Type B pancreatic cell (in vitro differentiated cells): ENCODE data around the gene SACS. TPM values are rescaled to one million over a fixed set of nuclear protein-coding genes. Genes with fewer than 3 reads are reported as not detected.

Experiments used
- DNase-seq: peaks from one replicate; pipeline ENCODE4 v3.0.0; 2021; ENCODE audit warnings: mixed read lengths; ENCODE audit not compliant: unreplicated experiment; ENCODE audit errors: extremely low spot score
- H3K27ac Mint-ChIP-seq: 2 replicates; pipeline ENCODE4 v1.8.0; 2021; ENCODE audit warnings: mild to moderate bottlenecking, mixed read lengths
- H3K27me3 Mint-ChIP-seq: 2 replicates; pipeline ENCODE4 v1.8.0; 2021; ENCODE audit warnings: mixed read lengths
- H3K36me3 Mint-ChIP-seq: 2 replicates; pipeline ENCODE4 v1.8.0; 2021; ENCODE audit warnings: mixed read lengths
- H3K4me1 Mint-ChIP-seq: one replicate; pipeline ENCODE4 v1.8.0; 2021; ENCODE audit warnings: mixed read lengths; ENCODE audit not compliant: unreplicated experiment
- H3K4me3 Mint-ChIP-seq: 2 replicates; pipeline ENCODE4 v1.8.0; 2021; ENCODE audit warnings: mild to moderate bottlenecking, mixed read lengths
- H3K9me3 Mint-ChIP-seq: 2 replicates; pipeline ENCODE4 v1.8.0; 2021; ENCODE audit warnings: mixed read lengths
- total RNA-seq: library from RNA; stranded (reverse); gene quantifications from 2 replicates; pipeline ENCODE4 v1.2.1, GENCODE V29; 2021; ENCODE audit warnings: low replicate concordance
- TF ChIP-seq, protein P1 (sequence below): fragments of 200-600 bp; sonication (generic); conservative IDR thresholded peaks from 2 replicates; pipeline ENCODE4 v1.5.0; 2021; ENCODE audit warnings: antibody characterized with exemption, mild to moderate bottlenecking

The SACS gene
- total RNA-seq, 1 donor from 2014 or later = 49.6 TPM

- TF ChIP-seq, protein P1, sequence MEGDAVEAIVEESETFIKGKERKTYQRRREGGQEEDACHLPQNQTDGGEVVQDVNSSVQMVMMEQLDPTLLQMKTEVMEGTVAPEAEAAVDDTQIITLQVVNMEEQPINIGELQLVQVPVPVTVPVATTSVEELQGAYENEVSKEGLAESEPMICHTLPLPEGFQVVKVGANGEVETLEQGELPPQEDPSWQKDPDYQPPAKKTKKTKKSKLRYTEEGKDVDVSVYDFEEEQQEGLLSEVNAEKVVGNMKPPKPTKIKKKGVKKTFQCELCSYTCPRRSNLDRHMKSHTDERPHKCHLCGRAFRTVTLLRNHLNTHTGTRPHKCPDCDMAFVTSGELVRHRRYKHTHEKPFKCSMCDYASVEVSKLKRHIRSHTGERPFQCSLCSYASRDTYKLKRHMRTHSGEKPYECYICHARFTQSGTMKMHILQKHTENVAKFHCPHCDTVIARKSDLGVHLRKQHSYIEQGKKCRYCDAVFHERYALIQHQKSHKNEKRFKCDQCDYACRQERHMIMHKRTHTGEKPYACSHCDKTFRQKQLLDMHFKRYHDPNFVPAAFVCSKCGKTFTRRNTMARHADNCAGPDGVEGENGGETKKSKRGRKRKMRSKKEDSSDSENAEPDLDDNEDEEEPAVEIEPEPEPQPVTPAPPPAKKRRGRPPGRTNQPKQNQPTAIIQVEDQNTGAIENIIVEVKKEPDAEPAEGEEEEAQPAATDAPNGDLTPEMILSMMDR = no peak
- no peak for DNase-seq
Measured at GRCh38 chr13:23350009-23350408, 83.5 kb downstream of the SACS start.

GRCh38 chr13:23349161-23349897 is 84.2 kb downstream of the SACS start:
- peaks cover 67% of the 10 kb centered on the region for H3K36me3 Mint-ChIP-seq
- H3K4me1 Mint-ChIP-seq = peaks cover 16% of the 10 kb centered on the region

More at GRCh38 chr13:23350009-23350408, 83.5 kb downstream of the SACS start:
- Mint-ChIP-seq H3K4me1 (peaks cover 16% of the 10 kb centered on the region), H3K27ac (no peak overlapping the region), H3K27me3 (no peaks in the 10 kb centered on the region), H3K9me3 (peaks cover 13% of the 10 kb centered on the region), H3K4me3 (no peak overlapping the region), H3K36me3 (peaks cover 60% of the 10 kb centered on the region)

DNA sequence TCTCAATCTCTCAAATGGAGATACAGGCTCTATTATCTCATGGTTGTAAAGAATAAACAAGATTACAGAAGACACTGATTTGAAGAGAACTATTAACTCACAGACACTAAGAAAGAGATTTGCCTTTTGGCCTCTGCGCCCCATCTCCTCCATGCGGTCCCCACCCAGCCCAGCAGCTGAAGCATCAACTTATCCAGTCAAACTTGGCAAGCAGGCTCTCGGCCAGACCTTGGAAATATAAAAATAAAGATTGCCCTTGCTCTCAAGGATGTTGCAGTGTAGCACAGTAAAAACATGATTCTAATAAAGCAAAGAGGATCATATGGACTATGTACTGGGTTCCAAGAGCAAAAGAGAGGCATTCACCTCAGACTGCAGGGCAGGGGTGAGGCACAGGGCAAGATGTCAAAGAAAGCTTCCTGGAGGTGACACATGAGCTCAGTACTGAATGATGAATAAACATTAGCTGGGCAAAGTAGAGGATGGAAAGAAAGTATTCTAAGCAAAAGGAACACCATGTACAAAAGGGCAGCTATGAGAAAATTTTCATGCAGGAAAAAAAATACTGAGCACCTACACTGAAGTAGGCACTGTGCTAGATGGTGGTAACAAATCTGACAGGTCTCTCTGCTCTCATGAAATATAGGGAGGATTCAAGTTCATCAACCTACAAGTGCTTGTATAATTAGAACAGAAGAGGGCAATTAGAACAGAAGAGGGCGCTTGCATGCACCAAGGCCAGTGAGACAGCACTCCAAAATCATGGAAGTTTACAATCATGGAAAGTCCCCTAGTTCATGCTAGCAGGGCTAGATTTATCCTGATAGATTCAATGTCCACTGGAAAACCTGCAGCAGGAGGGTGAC is 85.0 kb downstream of the SACS start:
- Mint-ChIP-seq H3K4me3 (no peak overlapping the region), H3K9me3 (peaks cover 13% of the 10 kb centered on the region), H3K27me3 (no peaks in the 10 kb centered on the region), H3K27ac (no peak overlapping the region), H3K36me3 (peaks cover 71% of the 10 kb centered on the region), H3K4me1 (peaks cover 16% of the 10 kb centered on the region)
- TF ChIP-seq, protein P1 = no peak
- DNase-seq = no peak

More at GRCh38 chr13:23349161-23349897, 84.2 kb downstream of the SACS start:
- TF ChIP-seq, protein P1 = no peak
- no peak for DNase-seq
- peaks cover 13% of the 10 kb centered on the region for H3K9me3 Mint-ChIP-seq
- no peaks in the 10 kb centered on the region for H3K27me3 Mint-ChIP-seq
- H3K27ac Mint-ChIP-seq = no peak overlapping the region
- H3K4me3 Mint-ChIP-seq = no peak overlapping the region

DNA sequence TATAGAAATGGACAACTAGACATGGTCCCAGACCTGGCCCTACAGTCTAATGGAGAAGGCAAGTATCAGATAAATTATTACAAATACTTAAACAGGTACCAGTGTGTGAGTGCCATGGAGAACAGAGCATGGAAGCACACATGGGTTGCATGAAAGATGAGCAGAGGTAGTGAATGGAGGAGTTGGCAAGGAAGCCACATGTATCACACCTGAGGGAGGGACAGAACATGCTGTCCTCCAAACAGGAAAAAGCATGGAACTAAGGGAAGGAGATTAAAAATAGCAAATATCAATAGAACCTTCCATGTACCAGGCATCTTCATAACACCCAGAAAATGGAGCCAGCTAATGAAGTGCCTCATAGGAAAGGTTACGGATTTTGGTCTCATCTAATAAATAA is 85.9 kb downstream of the SACS start:
- DNase-seq = no peak
- H3K4me3 Mint-ChIP-seq = no peak overlapping the region
- H3K27ac Mint-ChIP-seq = no peak overlapping the region
- peaks cover 13% of the 10 kb centered on the region for H3K9me3 Mint-ChIP-seq
- H3K36me3 Mint-ChIP-seq = peaks cover 67% of the 10 kb centered on the region
- TF ChIP-seq, protein P1 = no peak
- no peaks in the 10 kb centered on the region for H3K27me3 Mint-ChIP-seq
- H3K4me1 Mint-ChIP-seq = peaks cover 16% of the 10 kb centered on the region

DNA sequence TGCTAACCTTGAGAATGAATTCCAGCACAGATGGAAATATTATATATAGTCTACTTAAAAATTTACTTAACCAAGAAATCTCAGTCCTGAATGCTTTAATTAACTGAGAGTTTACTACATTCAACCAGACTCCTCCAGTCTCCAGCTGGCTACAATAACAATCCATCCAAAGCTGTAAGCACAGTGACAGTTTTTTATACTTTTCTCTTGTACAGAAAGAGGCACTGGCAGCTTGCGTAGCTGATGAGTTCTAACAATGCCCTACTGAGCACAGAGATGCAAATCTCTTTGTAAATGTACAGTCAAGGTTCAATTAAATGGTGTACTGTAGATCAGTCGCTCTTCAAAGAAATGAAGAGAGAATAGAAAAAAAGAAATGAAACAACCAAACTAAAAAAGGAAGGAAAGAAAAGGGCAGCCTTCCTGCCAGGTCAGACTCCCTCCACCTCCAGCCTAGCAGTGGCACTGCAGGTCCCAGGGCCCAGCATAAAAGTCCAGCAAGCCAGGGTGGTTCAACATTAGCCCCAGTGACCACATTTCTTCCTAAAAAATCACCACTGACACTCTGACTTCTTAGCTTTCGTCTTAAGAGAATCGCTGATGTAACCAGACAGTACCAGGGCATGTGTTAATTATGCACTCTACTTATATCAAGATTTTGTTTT is 88.4 kb downstream of the SACS start:
- Mint-ChIP-seq H3K4me1 (peaks cover 16% of the 10 kb centered on the region), H3K9me3 (peaks cover 7% of the 10 kb centered on the region), H3K36me3 (peaks cover 69% of the 10 kb centered on the region), H3K27me3 (no peaks in the 10 kb centered on the region), H3K27ac (no peak overlapping the region), H3K4me3 (no peak overlapping the region)
- no peak for DNase-seq
- TF ChIP-seq, protein P1 = no peak
